C4-2B (cell line): ENCODE measurements around the gene IGF1.

Experiments used
- H3K27ac ChIP-seq: fragments of 450-650 bp; 2 replicates; pipeline ENCODE4 v1.5.1; 2017
- CTCF ChIP-seq: fragments of 450-650 bp; conservative IDR thresholded peaks from 2 replicates; pipeline ENCODE4 v1.5.1; 2017; ENCODE audit warnings: mild to moderate bottlenecking
- ZFX ChIP-seq: fragments of 450-650 bp; IDR thresholded peaks from 2 replicates; pipeline ENCODE4 v1.6.1; 2017

Gene IGF1

GRCh38 chr12:102438827-102439210 is 41.5 kb downstream of the IGF1 start:
- no peak overlapping the region for H3K27ac ChIP-seq

GRCh38 chr12:102438047-102438826 is 42.1 kb downstream of the IGF1 start:
- no peak overlapping the region for H3K27ac ChIP-seq
- TF ChIP-seq ZFX (no peak), CTCF (no peak)

More at GRCh38 chr12:102438827-102439210, 41.5 kb downstream of the IGF1 start:
- TF ChIP-seq ZFX, result no peak
- TF ChIP-seq CTCF, result no peak

GRCh38 chr12:102437511-102437910 is 42.9 kb downstream of the IGF1 start:
- no peak overlapping the region for H3K27ac ChIP-seq
- TF ChIP-seq CTCF (no peak), ZFX (no peak)

- H3K27ac ChIP-seq, result no peak overlapping the region
- TF ChIP-seq CTCF (no peak), ZFX (no peak)
These were observed 43.5 kb downstream of the IGF1 start for GRCh38 chr12:102436867-102437266.

GRCh38 chr12:102435827-102436436 is 44.4 kb downstream of the IGF1 start:
- H3K27ac ChIP-seq, result no peak overlapping the region
- TF ChIP-seq ZFX (no peak), CTCF (no peak)

GRCh38 chr12:102433304-102433703 is 47.1 kb downstream of the IGF1 start:
- no peak overlapping the region for H3K27ac ChIP-seq
- TF ChIP-seq ZFX, result no peak
- TF ChIP-seq CTCF, result no peak

- no peak overlapping the region for H3K27ac ChIP-seq
- TF ChIP-seq CTCF, result no peak
- no peak for TF ChIP-seq ZFX
These were observed 49.7 kb downstream of the IGF1 start for GRCh38 chr12:102430661-102431060.
